ENCODE data around the gene MCM8.

DNA sequence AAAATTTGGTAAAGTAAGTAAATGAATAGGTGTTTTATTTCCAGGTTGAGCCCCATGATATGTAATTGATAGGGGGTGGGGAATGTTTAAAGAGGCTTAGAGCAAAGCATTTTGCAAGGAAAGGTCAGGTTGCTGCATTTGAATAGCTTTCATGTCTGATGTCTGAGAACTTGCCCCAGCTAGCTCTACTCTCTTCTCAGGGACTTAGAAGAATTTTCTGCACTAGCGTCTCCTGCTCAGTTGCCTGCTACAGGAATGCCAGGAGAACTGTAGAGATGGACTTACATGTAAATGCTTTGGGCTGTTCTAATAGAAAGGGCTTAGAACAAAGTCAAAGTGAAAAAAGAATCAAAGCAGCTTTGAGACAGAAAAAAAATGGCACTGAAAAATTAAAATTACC, 35.6 kb upstream of the MCM8 start:
- TF ChIP-seq, protein P1, sequence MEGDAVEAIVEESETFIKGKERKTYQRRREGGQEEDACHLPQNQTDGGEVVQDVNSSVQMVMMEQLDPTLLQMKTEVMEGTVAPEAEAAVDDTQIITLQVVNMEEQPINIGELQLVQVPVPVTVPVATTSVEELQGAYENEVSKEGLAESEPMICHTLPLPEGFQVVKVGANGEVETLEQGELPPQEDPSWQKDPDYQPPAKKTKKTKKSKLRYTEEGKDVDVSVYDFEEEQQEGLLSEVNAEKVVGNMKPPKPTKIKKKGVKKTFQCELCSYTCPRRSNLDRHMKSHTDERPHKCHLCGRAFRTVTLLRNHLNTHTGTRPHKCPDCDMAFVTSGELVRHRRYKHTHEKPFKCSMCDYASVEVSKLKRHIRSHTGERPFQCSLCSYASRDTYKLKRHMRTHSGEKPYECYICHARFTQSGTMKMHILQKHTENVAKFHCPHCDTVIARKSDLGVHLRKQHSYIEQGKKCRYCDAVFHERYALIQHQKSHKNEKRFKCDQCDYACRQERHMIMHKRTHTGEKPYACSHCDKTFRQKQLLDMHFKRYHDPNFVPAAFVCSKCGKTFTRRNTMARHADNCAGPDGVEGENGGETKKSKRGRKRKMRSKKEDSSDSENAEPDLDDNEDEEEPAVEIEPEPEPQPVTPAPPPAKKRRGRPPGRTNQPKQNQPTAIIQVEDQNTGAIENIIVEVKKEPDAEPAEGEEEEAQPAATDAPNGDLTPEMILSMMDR (conservative IDR thresholded peaks at IDR 0.05 in 1 of 2, IDR thresholded peaks at IDR 0.05 in 1 of 2; ENCODE audit: extremely low read depth in 1 of 2, insufficient read depth in 1 of 2, low read depth in 1 of 2, low read length in 2 of 2) = no peak
- TF ChIP-seq EZH2 (IDR thresholded peaks at IDR 0.05; ENCODE audit: borderline replicate concordance, low read length) = no peak
